AG10803 (cell line): ENCODE results near the gene MUC22.

ENCODE experiments used
- DNase-seq: peaks from one replicate; pipeline ENCODE4 v3.0.0; 2010; ENCODE audit warnings: low read depth
- H3K4me3 ChIP-seq: 2 replicates; pipeline ENCODE4 v1.5.1; 2011; ENCODE audit warnings: mild to moderate bottlenecking, low read length, control low read depth
- TF ChIP-seq, protein P1 (sequence below): conservative IDR thresholded peaks from 2 replicates; pipeline ENCODE4 v1.5.1; 2011; ENCODE audit warnings: mild to moderate bottlenecking, low read length, control low read depth, inconsistent platforms

MUC22 gene

DNA sequence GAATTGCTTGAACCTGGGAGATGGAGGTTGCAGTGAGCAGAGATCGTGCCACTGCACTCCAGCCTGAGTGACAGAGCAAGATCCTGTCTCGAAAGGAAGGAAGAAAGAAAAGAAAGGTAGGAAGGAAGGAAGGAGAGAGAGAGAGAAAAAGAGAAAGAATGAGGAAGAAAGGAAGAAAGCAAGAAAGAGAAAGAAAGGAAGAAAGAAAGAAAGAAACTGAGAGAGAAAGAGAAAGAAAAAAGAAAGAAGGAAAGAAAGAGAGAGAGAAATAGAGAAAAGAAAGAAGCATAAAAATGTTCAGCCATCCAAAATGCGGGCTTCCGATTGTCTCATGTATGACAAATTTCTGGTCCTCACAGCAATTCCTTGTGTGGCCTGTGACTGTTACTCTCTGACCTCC is 22.8 kb downstream of the MUC22 start:
- H3K4me3 ChIP-seq = no peak overlapping the region
- DNase-seq = no peak
- TF ChIP-seq, protein P1, sequence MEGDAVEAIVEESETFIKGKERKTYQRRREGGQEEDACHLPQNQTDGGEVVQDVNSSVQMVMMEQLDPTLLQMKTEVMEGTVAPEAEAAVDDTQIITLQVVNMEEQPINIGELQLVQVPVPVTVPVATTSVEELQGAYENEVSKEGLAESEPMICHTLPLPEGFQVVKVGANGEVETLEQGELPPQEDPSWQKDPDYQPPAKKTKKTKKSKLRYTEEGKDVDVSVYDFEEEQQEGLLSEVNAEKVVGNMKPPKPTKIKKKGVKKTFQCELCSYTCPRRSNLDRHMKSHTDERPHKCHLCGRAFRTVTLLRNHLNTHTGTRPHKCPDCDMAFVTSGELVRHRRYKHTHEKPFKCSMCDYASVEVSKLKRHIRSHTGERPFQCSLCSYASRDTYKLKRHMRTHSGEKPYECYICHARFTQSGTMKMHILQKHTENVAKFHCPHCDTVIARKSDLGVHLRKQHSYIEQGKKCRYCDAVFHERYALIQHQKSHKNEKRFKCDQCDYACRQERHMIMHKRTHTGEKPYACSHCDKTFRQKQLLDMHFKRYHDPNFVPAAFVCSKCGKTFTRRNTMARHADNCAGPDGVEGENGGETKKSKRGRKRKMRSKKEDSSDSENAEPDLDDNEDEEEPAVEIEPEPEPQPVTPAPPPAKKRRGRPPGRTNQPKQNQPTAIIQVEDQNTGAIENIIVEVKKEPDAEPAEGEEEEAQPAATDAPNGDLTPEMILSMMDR = no peak

DNA sequence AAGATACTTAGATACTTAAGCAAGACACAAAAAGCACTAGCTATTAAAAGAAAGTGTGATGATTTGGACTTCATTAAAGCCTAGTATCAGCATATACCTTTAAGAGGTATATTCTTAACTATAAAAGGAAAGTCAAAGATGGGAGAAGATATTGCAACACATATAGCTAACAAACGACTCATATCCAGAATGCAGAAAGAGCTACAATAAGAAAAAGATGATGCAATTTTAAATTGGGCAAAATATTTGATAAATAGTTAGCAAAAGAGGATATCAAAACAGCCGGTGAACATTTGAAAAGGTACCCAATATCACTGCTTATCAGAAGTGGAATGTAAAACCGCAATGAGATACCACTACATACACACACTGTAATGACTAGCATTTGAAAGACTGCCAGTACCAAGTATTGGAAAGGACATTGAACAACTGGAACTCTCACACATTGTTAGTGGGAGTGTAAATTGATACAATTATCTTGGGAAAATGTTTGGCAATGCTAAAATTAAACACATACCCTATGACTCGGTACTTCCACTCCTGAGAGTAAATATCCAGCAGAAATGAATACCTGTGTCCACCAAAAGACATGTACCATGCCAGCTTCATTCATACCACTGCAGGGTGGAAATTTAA is 25.7 kb downstream of the MUC22 start:
- TF ChIP-seq, protein P1 = no peak
- peak; percentile 3 for DNase-seq
- no peak overlapping the region for H3K4me3 ChIP-seq

DNA sequence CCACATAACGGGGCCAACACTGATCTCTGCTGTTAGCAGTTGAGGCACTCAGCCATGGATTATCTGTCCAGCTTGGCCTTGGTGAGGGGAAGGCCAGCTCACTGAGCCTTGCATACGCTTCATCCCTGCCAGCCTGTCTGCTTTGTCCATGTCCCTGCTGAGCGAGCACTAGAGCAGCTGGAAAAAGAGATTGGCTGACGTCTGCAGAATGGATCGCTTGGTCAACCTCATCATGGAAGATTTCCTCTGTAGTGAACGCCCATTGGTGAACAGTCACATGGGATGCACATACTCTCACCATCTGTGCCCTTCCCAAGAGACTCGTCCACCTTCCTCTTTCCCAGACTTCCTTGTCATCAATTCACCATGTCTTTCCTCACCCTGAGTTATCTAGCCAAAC is 26.9 kb downstream of the MUC22 start:
- TF ChIP-seq, protein P1 = no peak
- H3K4me3 ChIP-seq = no peak overlapping the region
- DNase-seq = peak; percentile 70

DNA sequence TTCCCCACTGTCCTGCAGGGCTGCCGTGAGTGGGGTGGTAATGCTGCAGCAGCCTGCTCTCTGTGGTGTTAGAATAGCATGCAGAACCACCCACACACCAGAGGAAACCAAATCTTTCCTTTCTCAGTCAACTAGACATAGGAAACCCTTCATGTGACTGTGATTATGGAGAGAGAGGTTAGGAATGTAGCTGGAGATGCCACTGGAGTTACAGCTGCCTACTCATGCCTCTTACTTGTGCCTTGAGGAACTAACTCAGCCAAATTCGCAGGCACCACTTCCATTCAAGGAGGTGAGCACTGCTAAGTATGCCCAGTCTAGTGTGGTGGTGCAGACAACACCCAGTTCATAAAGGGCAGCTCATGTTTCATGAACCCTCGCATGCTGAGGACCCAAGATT is 27.4 kb downstream of the MUC22 start:
- DNase-seq = peak; percentile 78
- TF ChIP-seq, protein P1 = no peak

DNA sequence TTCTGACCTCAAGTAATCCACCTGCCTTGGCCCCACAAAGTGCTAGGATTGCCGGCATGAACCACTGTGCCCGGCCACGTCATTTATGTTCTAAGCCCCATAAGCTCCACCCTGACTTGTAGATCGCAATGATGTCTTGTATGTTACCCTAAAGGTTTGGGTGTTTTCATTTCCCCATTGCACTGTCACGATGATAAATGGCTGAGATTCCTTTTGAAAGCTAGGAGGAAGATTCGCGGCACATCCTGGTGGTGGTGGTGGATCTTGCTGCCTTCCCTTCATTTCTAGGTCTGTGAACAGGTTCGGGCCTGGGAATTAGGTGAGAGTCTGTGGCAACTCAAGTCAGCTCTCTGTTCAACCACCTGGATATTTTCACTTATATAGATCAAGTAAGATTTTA is 28.3 kb downstream of the MUC22 start:
- no peak overlapping the region for H3K4me3 ChIP-seq
- no peak for DNase-seq
- TF ChIP-seq, protein P1 = no peak

More for the DNA sequence above, 27.4 kb downstream of the MUC22 start:
- no peak overlapping the region for H3K4me3 ChIP-seq

DNA sequence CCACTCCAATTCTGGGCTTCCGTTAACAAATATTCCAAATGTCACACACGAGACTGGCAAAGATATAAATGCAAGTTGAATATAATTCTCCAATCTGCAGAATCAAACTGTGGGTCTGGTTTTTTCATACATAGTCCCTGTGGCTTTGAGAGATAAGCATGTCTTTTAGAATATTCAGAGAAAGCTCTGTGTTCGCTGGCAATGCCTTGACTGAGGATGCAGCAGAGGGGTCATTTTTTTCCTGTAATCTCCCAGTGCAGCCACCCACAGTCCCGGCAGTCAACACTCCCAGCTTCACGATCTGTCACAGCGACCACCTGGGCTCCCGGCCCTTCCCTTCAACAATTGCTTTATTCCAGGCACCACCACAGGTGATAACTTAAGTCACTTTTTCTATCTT is 30.5 kb downstream of the MUC22 start:
- no peak overlapping the region for H3K4me3 ChIP-seq
- no peak for DNase-seq
- TF ChIP-seq, protein P1 = no peak

DNA sequence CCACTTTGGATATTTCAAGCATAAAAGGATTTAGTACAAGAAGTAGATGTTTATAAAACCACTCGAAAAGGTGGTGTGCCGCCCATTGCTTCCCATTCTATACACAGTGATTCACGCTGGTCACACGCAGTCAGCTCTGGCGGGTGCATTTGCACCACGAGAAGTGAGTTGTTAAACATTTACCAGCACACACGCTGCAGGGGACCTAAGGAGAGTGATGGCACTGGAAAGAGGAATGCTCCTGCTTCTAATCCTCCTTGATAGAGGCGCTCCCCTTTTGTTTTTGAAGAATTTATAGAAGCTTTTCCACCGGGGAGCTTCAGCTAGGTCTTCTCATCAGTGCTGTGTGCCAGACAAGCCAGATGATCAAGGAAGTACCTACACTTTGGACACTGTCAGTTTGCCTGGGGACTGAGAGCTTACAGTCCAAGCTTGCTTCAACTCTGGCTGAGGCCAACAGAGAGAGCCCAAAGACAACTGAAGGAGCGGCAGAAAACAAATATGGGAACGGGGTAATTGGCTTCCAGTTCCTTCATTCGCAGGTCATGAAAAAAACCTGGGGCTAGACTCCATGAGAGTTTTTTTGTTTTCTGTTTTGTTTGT is 31.2 kb downstream of the MUC22 start:
- TF ChIP-seq, protein P1 = no peak
- no peak for DNase-seq

More for the DNA sequence above, 31.2 kb downstream of the MUC22 start:
- H3K4me3 ChIP-seq = no peak overlapping the region
